ENCODE measurements around the gene SEMA4F.

Gene SEMA4F

DNA sequence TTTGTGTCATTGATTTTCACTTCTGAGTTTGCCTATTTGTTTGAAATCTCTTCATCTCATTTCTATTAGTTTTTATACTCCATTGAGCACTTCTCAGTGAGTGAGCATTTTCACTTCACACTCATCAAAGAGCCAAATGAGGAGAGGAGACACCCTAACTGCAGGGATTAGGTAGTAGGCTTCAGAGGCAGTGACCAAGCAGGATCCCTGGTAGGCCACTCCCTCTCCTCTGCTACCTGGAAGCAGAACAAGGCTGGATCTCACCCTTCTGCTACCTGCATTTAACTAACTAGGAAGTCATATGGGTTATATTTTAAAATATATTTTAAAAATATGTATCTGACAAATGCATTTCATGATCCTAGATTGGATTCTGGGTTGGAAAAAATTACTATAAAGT lies 52.7 kb downstream of the SEMA4F start:
- H3K27ac ChIP-seq, result no peak overlapping the region
- TF ChIP-seq, protein P1, sequence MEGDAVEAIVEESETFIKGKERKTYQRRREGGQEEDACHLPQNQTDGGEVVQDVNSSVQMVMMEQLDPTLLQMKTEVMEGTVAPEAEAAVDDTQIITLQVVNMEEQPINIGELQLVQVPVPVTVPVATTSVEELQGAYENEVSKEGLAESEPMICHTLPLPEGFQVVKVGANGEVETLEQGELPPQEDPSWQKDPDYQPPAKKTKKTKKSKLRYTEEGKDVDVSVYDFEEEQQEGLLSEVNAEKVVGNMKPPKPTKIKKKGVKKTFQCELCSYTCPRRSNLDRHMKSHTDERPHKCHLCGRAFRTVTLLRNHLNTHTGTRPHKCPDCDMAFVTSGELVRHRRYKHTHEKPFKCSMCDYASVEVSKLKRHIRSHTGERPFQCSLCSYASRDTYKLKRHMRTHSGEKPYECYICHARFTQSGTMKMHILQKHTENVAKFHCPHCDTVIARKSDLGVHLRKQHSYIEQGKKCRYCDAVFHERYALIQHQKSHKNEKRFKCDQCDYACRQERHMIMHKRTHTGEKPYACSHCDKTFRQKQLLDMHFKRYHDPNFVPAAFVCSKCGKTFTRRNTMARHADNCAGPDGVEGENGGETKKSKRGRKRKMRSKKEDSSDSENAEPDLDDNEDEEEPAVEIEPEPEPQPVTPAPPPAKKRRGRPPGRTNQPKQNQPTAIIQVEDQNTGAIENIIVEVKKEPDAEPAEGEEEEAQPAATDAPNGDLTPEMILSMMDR (conservative IDR thresholded peaks at IDR 0.05), result no peak
- TF ChIP-seq ZFX (IDR thresholded peaks at IDR 0.05), result no peak

DNA sequence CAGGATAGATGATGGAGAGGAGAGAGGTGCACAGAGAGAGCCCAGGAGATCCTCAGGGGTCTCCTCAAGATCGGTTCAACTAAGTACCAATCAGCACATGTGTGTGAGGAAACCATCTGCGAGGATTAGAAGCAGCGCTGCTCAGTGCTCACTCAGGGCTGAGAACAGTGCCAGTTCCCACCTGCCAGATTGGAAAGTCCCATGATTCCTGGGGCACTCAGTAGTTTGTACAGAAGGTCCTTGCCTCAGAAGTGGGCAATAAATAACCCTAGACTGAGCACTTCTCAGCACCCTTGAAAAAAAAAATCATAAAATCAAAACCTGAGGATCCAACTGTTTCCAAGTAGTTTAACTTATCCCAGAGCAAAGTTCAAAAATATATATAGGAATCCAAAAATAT lies 53.8 kb downstream of the SEMA4F start:
- H3K27ac ChIP-seq, result no peak overlapping the region
- TF ChIP-seq, protein P1 (conservative IDR thresholded peaks at IDR 0.05), result no peak
- no peak for TF ChIP-seq ZFX (IDR thresholded peaks at IDR 0.05)

DNA sequence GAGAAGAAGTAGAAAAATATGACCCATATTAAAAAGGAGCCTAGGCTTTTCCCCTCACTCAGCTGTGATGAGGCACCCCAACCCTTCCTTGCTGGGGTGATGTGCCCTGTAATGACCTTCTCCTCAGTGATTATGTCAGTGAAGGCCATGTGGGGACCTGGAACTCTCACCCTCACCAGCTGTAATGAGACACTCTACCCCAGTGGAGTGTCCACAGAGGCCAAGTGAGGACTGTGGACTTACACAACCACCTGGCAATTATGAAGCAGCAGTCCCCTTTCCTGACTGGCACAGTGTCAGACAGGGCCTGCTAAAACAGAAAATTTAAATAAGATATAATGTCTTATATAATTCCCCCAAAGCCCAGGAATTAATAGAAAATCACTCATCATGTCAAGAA lies 54.2 kb downstream of the SEMA4F start:
- no peak overlapping the region for H3K27ac ChIP-seq
- TF ChIP-seq, protein P1 (conservative IDR thresholded peaks at IDR 0.05), result no peak

DNA sequence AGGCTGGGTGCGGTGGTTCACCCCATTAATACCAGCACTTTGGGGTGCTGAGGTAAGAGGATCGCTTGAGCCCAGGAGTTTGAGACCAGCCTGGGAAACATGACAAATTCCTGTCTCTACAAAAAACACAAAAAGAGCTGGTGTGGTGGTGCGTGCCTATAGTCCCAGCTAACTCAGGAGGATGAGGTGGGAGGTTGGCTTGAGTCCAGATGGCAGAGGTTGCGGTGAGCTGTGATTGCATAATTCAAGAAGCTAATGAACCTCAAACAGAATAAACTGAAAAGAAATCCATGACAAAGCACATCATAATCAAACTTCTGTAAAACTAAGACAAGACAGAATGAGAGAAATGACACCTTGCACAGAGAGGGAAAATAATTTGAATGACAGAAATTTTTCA lies 54.8 kb downstream of the SEMA4F start:
- TF ChIP-seq, protein P1 (conservative IDR thresholded peaks at IDR 0.05), result no peak
- TF ChIP-seq ZFX (IDR thresholded peaks at IDR 0.05), result no peak
- H3K27ac ChIP-seq, result no peak overlapping the region

DNA sequence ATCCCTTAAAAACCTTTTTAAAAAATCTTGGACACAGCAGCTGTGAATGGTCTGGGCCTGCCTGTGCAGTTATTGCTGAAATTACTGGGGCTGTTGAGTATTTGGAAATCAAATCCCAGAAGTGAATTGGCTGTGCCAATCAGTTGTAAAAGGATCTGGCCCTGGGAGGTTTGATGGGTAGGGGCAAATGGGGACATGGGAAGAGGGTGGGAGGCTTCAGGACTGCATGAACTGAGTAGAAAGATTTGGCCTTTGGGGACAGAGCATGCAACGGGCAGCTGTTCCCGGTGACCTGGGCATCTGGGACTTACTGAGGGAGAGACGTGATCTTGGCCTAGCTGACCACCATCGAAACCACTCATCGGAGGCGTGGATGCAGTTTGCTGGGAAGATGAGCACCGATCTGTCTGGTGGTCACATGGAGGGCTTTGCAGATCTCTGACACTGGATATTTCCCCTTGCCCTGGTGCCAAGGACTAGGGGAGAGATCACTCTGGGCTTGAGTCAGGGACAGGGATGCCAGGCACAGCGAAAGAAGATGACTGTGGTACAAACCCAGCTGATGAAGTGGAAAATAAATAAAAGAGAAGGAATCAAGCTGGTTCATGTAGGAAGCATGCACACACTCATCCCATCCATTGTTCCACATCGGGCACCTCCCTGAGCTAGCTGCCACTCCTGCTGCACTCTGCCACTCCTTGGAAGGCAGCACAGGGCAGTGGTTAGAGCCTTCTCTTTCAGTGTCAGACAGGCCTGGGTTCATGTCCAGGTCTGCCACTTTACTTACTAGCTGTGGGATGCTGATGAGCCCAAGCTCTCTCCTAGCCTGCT lies 58.4 kb downstream of the SEMA4F start:
- H3K27ac ChIP-seq, result no peak overlapping the region
- TF ChIP-seq, protein P1 (conservative IDR thresholded peaks at IDR 0.05), result no peak
- TF ChIP-seq ZFX (IDR thresholded peaks at IDR 0.05), result no peak

DNA sequence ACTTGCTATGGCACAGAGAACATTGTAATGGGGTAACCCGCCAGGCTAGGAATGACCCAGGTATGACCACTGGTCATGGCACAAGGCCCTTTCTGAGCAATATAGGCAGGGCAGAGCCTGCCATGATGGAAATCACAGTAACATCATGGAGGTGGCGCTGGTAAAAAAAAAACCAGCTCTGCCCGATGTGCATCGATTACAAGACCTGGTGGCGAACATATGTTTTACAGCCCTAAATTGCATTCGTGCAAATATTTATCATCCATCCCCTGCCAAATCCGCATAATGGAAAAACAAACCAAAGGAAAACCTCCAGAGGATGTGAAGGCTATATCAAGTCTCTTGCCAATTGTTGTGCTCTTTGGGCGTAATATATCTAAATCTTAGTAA lies 60.6 kb downstream of the SEMA4F start:
- TF ChIP-seq, protein P1 (conservative IDR thresholded peaks at IDR 0.05), result no peak
- no peak for TF ChIP-seq ZFX (IDR thresholded peaks at IDR 0.05)
- no peak overlapping the region for H3K27ac ChIP-seq

DNA sequence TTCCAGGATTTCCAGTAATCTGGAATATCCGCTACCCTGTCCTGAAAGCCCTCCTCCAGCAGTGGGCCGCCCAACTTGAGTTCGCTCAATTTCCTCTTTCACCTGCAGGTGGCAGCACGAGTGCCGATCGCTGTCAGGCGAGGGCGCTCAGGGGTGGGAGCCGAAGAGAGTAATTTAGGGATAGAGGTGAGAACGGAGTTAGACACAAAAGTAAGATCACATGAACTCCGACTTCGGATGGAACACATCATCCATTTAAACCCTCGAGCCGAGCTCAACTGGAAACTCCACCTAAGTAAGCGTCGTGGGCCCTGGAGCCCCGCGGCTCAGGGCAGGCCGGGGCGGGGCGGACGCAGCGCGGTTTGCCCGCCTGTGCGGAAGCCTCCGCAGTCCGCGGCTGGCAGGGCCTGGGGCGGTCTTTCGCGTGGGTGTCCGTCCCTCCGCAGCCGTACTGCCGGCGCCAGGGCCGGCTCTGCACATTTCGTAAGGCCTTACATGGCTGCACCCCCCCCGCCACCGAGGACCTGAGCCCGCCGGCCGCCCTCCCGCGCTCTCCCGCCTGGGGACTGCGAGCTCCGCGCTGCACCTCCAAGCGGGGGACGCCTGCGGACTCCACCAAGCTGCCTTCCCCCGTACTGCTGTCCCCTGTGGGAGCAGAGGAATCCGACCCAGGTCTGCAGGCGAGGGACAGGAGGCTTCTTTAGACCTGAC lies 61.2 kb downstream of the SEMA4F start:
- TF ChIP-seq, protein P1 (conservative IDR thresholded peaks at IDR 0.05), result peak; percentile 80
- TF ChIP-seq ZFX (IDR thresholded peaks at IDR 0.05), result no peak

More for the DNA sequence above, 61.2 kb downstream of the SEMA4F start:
- H3K27ac ChIP-seq, result no peak overlapping the region
